ENCODE data around the gene LYSMD2.

DNA sequence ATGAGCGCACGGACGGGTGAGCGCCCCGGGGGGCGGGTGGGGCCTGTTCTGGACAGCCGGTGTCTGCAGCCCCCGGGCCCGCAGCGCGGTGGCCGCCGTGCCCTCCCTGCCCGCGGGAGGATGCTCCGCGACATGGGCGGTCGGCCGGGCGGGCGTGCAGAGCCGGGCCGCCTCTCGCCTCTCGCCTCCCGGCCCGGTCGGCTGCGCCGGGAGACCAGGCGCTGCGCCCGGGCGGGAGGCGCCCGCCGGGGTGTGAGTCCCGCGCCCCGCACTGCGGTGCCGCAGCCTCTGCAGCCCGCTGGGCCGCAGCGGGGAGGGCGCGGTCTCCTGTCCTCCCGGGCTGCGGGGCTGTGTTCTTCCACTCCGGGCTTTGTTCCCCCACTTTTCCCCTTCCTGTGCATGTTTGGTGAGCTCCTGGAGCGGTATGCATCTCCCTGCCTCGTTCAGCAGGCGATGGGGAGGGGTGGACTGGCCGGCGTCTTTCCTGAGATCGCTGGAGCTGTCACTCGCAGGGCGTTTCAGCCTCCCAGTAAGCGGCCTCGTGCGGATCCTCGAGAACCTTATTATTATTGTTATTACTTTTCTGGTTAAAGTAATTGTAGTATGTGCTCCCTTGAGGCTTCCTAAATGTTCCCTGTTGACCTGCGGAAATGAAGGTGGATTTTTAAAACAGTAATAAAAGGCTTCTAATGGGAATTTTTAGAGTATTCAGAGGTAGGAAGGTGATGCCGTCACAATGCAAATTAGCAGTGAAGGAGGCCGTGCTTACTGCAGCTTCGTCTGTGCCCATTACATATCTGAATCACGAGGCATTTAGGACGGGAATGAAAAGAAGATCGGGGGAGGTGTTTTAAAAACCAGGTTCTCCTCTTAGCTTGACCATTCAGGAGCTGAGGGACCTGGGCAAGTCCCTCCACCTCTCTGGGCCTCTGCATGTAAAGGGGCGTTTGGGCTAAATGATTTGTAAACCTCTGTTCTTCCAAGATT is 14.5 kb upstream of the LYSMD2 start:
- TF ChIP-seq EZH2 (IDR thresholded peaks at IDR 0.05; ENCODE audit: borderline replicate concordance, insufficient read depth, low read length, poor library complexity, severe bottlenecking) (no peak), POLR2AphosphoS5 (IDR thresholded peaks at IDR 0.05) (no peak), CTCF (IDR thresholded peaks at IDR 0.05; ENCODE audit: poor library complexity, severe bottlenecking) (no peak), EP300 (conservative IDR thresholded peaks at IDR 0.05; ENCODE audit: poor library complexity, severe bottlenecking) (no peak), RAD21 (conservative IDR thresholded peaks at IDR 0.05) (no peak), REST (IDR thresholded peaks at IDR 0.05; ENCODE audit: borderline replicate concordance) (no peak), TAF1 (IDR thresholded peaks at IDR 0.05; ENCODE audit: low read depth) (peak; percentile 33), SMC3 (conservative IDR thresholded peaks at IDR 0.05; ENCODE audit: poor library complexity) (no peak), MXI1 (conservative IDR thresholded peaks at IDR 0.05; ENCODE audit: poor library complexity, severe bottlenecking) (peak; percentile 34)
